Effector memory CD8-positive, alpha-beta T cell (primary cell): Measurements from ENCODE around the gene GPR132.
"Not testable (repeated sequence)": the region's sequence is repeated elsewhere in the genome, so short reads cannot be mapped to it uniquely, and the experiment has no call there.

Experiments used
- ATAC-seq: fragments of 150-1000 bp; cut with Tn5 transposase; replicated peaks from 2 replicates; pipeline ENCODE4 v1.10.0; 2021; ENCODE audit warnings: mild to moderate bottlenecking, moderate library complexity
- DNase-seq, 3 experiments: peaks; one replicate each; pipeline ENCODE4 v3.0.0; 2021
- H3K27ac Mint-ChIP-seq, 2 donors: one replicate each; pipeline ENCODE4 v1.8.0; 2022; ENCODE audit warnings: mild to moderate bottlenecking in 2 of 2, mixed read lengths in 2 of 2, moderate library complexity in 2 of 2
- H3K27me3 Mint-ChIP-seq, 2 donors: one replicate each; pipeline ENCODE4 v1.8.0; 2022; ENCODE audit warnings: mixed read lengths in 2 of 2
- H3K36me3 Mint-ChIP-seq: one replicate; pipeline ENCODE4 v1.8.0; 2022; ENCODE audit warnings: mild to moderate bottlenecking, moderate library complexity, mixed read lengths; ENCODE audit not compliant: insufficient read depth
- H3K4me1 Mint-ChIP-seq, 2 donors: one replicate each; pipeline ENCODE4 v1.8.0; 2022; ENCODE audit warnings: low read depth in 2 of 2, mixed read lengths in 2 of 2
- H3K4me3 Mint-ChIP-seq, 2 donors: one replicate each; pipeline ENCODE4 v1.8.0; 2022; ENCODE audit warnings: mild to moderate bottlenecking in 2 of 2, mixed read lengths in 2 of 2, moderate library complexity in 2 of 2
- H3K9me3 Mint-ChIP-seq, 2 donors: one replicate each; pipeline ENCODE4 v1.8.0; 2022; ENCODE audit warnings: mixed read lengths in 2 of 2
- total RNA-seq, 9 experiments: gene quantifications; one replicate each; lab custom pipeline; 2026; lab: John Stamatoyannopoulos, UW

GPR132 gene
- total RNA-seq = 49.2 to 134 (median 71.3) reads per million in 9 experiments

- Mint-ChIP-seq H3K4me3 (peak within 1 kb of the TSS; percentile 99 to 100), H3K4me1 (peaks cover 67 to 74% of the 10 kb centered on the region in 2 donors), H3K27ac (peak within 1 kb of the TSS; percentile 98 to 99), H3K9me3 (no peaks in the 10 kb centered on the region), H3K36me3 (peaks cover 56% of the 10 kb centered on the region), H3K27me3 (no peaks in the 10 kb centered on the region)
- ATAC-seq = peak; percentile 88
- DNase-seq = peak; percentile 87 to 90 (median 89)
Observed at GRCh38 chr14:105065280-105066228, at the start of gene GPR132. TSS of gene GPR132 (minus strand) at chr14:105065430. CDS start at chr14:105055420, 10,010 bp downstream.

- H3K27me3 Mint-ChIP-seq = peaks cover 30 to 31% of the 10 kb centered on the region in 2 donors
- not testable (repeated sequence) for H3K4me1 Mint-ChIP-seq, H3K36me3 Mint-ChIP-seq, DNase-seq, H3K9me3 Mint-ChIP-seq, H3K27ac Mint-ChIP-seq, H3K4me3 Mint-ChIP-seq, ATAC-seq
Observed at GRCh38 chr14:105109243-105109642, 44.0 kb upstream of the GPR132 start.

GRCh38 chr14:105108516-105108864 is 43.3 kb upstream of the GPR132 start:
- no peak for DNase-seq
- Mint-ChIP-seq H3K4me3 (no peak overlapping the region), H3K9me3 (no peaks in the 10 kb centered on the region), H3K4me1 (no peaks in the 10 kb centered on the region), H3K27ac (no peak overlapping the region), H3K27me3 (peaks cover 37 to 39% of the 10 kb centered on the region in 2 donors), H3K36me3 (no peaks in the 10 kb centered on the region)
- ATAC-seq = no peak

- Mint-ChIP-seq H3K4me1 (no peaks in the 10 kb centered on the region), H3K27me3 (peaks cover 43 to 44% of the 10 kb centered on the region in 2 donors), H3K4me3 (no peak overlapping the region), H3K9me3 (no peaks in the 10 kb centered on the region), H3K36me3 (no peaks in the 10 kb centered on the region), H3K27ac (no peak overlapping the region)
- DNase-seq = no peak
- no peak for ATAC-seq
Observed at GRCh38 chr14:105107781-105108515, 42.7 kb upstream of the GPR132 start.

- DNase-seq (no peak), ATAC-seq (no peak)
- Mint-ChIP-seq H3K4me3 (no peak overlapping the region), H3K4me1 (no peaks in the 10 kb centered on the region), H3K36me3 (no peaks in the 10 kb centered on the region), H3K9me3 (no peaks in the 10 kb centered on the region), H3K27me3 (peaks cover 48 to 50% of the 10 kb centered on the region in 2 donors), H3K27ac (no peak overlapping the region)
Observed at GRCh38 chr14:105107351-105107750, 42.1 kb upstream of the GPR132 start.

GRCh38 chr14:105105158-105105557 is 39.9 kb upstream of the GPR132 start:
- Mint-ChIP-seq H3K4me3 (no peak overlapping the region), H3K27ac (no peak overlapping the region), H3K36me3 (no peaks in the 10 kb centered on the region), H3K9me3 (no peaks in the 10 kb centered on the region), H3K27me3 (peaks cover 65 to 66% of the 10 kb centered on the region in 2 donors), H3K4me1 (no peaks in the 10 kb centered on the region)
- no peak for DNase-seq
- no peak for ATAC-seq

- H3K36me3 Mint-ChIP-seq = no peaks in the 10 kb centered on the region
- no peak for ATAC-seq
Observed at GRCh38 chr14:105102893-105103292, 37.7 kb upstream of the GPR132 start.

GRCh38 chr14:105102361-105102870 is 37.2 kb upstream of the GPR132 start:
- no peaks in the 10 kb centered on the region for H3K36me3 Mint-ChIP-seq
- no peak overlapping the region for H3K27ac Mint-ChIP-seq
- DNase-seq (no peak), ATAC-seq (no peak)
- peaks cover 58 to 67% of the 10 kb centered on the region in 2 donors for H3K27me3 Mint-ChIP-seq
- H3K4me1 Mint-ChIP-seq = no peaks in the 10 kb centered on the region
- H3K9me3 Mint-ChIP-seq = no peaks in the 10 kb centered on the region
- no peak overlapping the region for H3K4me3 Mint-ChIP-seq

More at GRCh38 chr14:105102893-105103292, 37.7 kb upstream of the GPR132 start:
- Mint-ChIP-seq H3K9me3 (no peaks in the 10 kb centered on the region), H3K4me1 (no peaks in the 10 kb centered on the region), H3K27me3 (peaks cover 62 to 71% of the 10 kb centered on the region in 2 donors), H3K4me3 (no peak overlapping the region), H3K27ac (no peak overlapping the region)
- DNase-seq = no peak

- ATAC-seq = no peak
- Mint-ChIP-seq H3K4me1 (peaks cover 0 to 2% of the 10 kb centered on the region in 2 donors), H3K27me3 (peaks cover 46 to 54% of the 10 kb centered on the region in 2 donors), H3K36me3 (no peaks in the 10 kb centered on the region), H3K27ac (no peak overlapping the region), H3K9me3 (no peaks in the 10 kb centered on the region), H3K4me3 (no peak overlapping the region)
- DNase-seq = no peak
Observed at GRCh38 chr14:105100910-105101309, 35.7 kb upstream of the GPR132 start.

GRCh38 chr14:105099778-105100177 is 34.5 kb upstream of the GPR132 start:
- Mint-ChIP-seq H3K4me1 (peaks cover 0 to 2% of the 10 kb centered on the region in 2 donors), H3K27me3 (peaks cover 39 to 54% of the 10 kb centered on the region in 2 donors), H3K27ac (no peak overlapping the region), H3K9me3 (no peaks in the 10 kb centered on the region), H3K36me3 (no peaks in the 10 kb centered on the region), H3K4me3 (no peak overlapping the region)
- ATAC-seq (no peak), DNase-seq (no peak)

GRCh38 chr14:105098316-105098715 is 33.1 kb upstream of the GPR132 start:
- H3K27me3 Mint-ChIP-seq = peaks cover 30 to 44% of the 10 kb centered on the region in 2 donors
- H3K4me3 Mint-ChIP-seq = no peak overlapping the region

GRCh38 chr14:105097794-105098127 is 32.5 kb upstream of the GPR132 start:
- no peaks in the 10 kb centered on the region for H3K9me3 Mint-ChIP-seq
- no peak overlapping the region for H3K4me3 Mint-ChIP-seq
- H3K36me3 Mint-ChIP-seq = peaks cover 2% of the 10 kb centered on the region
- peaks cover 24 to 38% of the 10 kb centered on the region in 2 donors for H3K27me3 Mint-ChIP-seq
- H3K27ac Mint-ChIP-seq = no peak overlapping the region
- peaks cover 7 to 8% of the 10 kb centered on the region in 2 donors for H3K4me1 Mint-ChIP-seq
- no peak for DNase-seq
- no peak for ATAC-seq

More at GRCh38 chr14:105098316-105098715, 33.1 kb upstream of the GPR132 start:
- DNase-seq (no peak), ATAC-seq (no peak)
- Mint-ChIP-seq H3K9me3 (no peaks in the 10 kb centered on the region), H3K4me1 (peaks cover 6 to 7% of the 10 kb centered on the region in 2 donors), H3K27ac (no peak overlapping the region), H3K36me3 (peaks cover 2% of the 10 kb centered on the region)

- DNase-seq (no peak), ATAC-seq (no peak)
- Mint-ChIP-seq H3K36me3 (peaks cover 2% of the 10 kb centered on the region), H3K9me3 (no peaks in the 10 kb centered on the region), H3K27me3 (peaks cover 10 to 24% of the 10 kb centered on the region in 2 donors), H3K4me3 (no peak overlapping the region), H3K4me1 (peaks cover 12 to 14% of the 10 kb centered on the region in 2 donors), H3K27ac (no peak overlapping the region)
Observed at GRCh38 chr14:105096206-105096875, 31.1 kb upstream of the GPR132 start.
